Brain pericyte (primary cell): Measurements from ENCODE around the gene MUC20.
"Not testable (repeated sequence)": the region's sequence is repeated elsewhere in the genome, so short reads cannot be mapped to it uniquely, and the experiment has no call there.

ENCODE experiments used
- DNase-seq: peaks from one replicate; pipeline ENCODE4 v3.0.0-alpha.2; 2012; ENCODE audit warnings: low read depth, low spot score

MUC20 gene

GRCh38 chr3:195729476-195730251, 8.9 kb downstream of the MUC20 start:
- no peak for DNase-seq

- no peak for DNase-seq
Measured at GRCh38 chr3:195731356-195731905, 10.7 kb downstream of the MUC20 start.

GRCh38 chr3:195732940-195733339, 12.2 kb downstream of the MUC20 start:
- no peak for DNase-seq

- DNase-seq: no peak
Measured at GRCh38 chr3:195735036-195735695, 14.4 kb downstream of the MUC20 start.

- DNase-seq: no peak
Measured at GRCh38 chr3:195736866-195737490, 16.2 kb downstream of the MUC20 start.

DNA sequence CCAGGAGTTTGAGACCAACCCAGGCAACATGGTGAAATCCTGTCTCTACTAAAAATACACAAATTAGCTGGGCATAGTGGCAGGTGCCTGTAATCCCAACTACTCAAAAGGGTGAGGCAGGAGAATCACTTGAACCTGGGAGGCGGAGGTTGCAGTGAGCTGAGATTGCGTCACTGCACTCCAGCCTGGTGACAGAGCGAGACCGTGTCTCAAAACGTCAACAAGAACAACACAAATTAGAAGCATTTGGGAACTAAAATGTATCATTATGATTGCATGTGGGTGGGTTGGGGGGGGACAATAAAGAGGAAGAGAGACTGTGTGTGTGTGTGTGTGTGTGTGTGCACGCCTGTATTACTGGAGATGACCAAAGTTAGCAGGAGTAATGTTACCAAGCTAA, 17.0 kb downstream of the MUC20 start:
- not testable (repeated sequence) for DNase-seq

- DNase-seq: no peak
Measured at GRCh38 chr3:195738274-195739044, 17.7 kb downstream of the MUC20 start.

DNA sequence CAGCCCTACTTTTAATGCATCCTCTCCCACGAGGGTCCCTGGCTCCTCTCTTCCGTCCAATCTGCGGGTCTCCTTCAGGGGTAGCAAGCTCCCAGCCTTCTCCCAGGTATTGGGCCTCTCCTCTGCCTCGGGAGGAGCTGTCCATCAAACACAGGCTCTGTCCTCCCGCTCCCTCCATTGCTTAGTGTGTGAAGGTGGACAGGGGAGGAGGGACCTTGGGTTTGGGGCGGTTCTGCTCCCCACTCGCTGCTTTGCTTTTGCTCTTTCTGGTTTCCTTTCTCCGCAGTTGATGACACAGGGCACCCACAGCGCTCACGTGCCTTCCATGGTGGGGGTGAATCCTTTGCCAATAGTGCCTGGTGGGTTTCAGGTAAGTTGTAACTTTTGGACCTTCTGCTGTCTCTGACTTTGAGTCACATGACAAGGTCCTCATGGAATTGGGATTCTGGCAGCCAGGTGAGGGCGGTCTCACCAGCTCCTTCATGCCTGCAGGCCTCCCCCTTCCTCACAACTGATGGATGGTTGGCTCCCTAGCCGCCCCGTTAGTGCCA, 18.9 kb downstream of the MUC20 start:
- DNase-seq: no peak

- DNase-seq: no peak
Measured at GRCh38 chr3:195744437-195744836, 23.7 kb downstream of the MUC20 start.

DNA sequence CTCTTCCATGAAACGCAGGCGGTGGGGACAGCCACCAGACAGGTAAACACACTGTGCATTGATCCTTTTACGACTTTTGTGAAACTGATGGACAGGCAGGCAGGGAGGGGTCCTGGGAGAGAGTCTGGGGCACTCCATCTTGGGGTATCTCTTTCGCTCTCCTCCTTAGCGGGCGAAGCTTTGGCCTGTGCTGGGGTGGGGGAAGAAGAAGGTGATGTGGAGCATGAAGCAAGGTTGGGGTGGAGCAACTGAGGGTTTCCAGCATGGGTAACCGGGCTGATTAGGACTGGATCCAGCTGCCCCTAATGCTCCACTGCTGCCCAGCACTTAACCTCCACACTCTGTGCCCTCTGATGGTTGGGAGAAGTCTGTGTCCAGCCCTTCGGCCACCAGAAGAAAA, 25.6 kb downstream of the MUC20 start:
- DNase-seq: no peak

GRCh38 chr3:195746751-195747150, 26.0 kb downstream of the MUC20 start:
- DNase-seq: no peak

GRCh38 chr3:195748661-195749060, 27.9 kb downstream of the MUC20 start:
- no peak for DNase-seq

DNA sequence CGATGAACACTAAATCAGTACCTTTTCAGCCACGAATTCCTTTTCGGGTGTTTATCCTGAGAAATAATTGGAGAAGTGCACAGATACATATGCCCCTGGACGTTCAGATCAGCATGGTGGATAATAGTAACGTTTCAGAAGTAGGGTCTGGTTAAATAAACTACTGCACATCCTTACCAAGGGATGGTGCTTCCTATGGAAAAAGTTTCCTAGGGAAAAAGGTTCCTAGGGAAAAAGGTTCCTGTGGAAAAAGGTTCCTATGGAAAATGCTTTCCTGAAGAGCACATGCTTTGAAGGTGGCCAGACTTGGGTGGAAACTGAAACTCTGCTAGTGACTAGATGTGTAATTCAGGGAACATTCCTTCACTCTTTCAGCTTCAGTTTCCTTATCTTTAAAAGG, 28.3 kb downstream of the MUC20 start:
- not testable (repeated sequence) for DNase-seq

- DNase-seq: no peak
Measured at GRCh38 chr3:195750797-195751520, 30.2 kb downstream of the MUC20 start.

DNA sequence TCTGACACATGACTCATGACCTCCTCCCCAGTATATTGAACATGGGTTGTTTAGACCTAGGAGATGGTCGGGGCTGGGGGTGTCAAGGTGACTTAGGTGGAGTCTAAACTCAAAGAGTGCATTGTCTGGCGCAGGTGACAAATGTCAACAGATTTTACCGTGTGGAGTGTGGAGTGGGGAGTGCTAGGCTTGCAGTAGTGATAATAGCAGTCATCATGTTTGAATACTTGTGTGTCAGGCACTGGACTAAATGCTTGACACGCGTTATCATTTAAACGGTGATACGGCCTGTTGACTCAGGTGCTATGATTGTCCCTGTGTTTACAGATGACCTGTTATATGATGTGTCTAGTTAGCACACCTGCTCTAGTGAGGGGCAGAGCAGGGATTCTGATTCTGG, 30.8 kb downstream of the MUC20 start:
- no peak for DNase-seq

- DNase-seq: no peak
Measured at GRCh38 chr3:195752066-195752465, 31.3 kb downstream of the MUC20 start.

- no peak for DNase-seq
Measured at GRCh38 chr3:195752546-195753331, 32.0 kb downstream of the MUC20 start.

GRCh38 chr3:195753581-195753980, 32.8 kb downstream of the MUC20 start:
- no peak for DNase-seq

DNA sequence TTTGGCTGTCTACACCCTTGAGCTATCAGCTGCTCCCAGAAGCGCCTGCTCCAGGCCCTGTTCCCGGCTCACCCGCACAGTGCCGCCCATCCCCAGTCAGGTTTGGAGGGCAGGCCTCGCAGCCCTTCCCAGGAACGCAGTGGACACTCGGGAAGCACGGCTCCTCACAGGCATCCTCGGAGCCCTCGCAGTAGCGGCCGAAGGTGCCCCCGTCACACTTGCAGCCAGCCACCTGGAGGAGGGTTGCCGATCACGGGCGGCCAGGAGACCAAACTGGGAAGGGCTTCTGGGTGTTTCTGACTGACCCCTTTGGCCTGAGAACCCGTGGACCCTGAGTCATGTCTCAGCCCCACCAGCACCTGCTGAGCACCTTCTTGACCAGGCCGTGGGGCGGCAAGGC, 33.4 kb downstream of the MUC20 start:
- no peak for DNase-seq

- no peak for DNase-seq
Measured at GRCh38 chr3:195754906-195755305, 34.1 kb downstream of the MUC20 start.
